Jurkat, Clone E6-1 (cell line): ENCODE measurements around the gene RRBP1.

Experiments
- DNase-seq: peaks from one replicate; pipeline ENCODE4 v3.0.0-alpha.2; 2011; ENCODE audit warnings: low read depth, low spot score
- H3K4me3 ChIP-seq: 2 replicates; pipeline ENCODE4 v1.5.1; 2011; ENCODE audit warnings: mild to moderate bottlenecking, low read length, control low read depth, moderate library complexity

Gene RRBP1

DNA sequence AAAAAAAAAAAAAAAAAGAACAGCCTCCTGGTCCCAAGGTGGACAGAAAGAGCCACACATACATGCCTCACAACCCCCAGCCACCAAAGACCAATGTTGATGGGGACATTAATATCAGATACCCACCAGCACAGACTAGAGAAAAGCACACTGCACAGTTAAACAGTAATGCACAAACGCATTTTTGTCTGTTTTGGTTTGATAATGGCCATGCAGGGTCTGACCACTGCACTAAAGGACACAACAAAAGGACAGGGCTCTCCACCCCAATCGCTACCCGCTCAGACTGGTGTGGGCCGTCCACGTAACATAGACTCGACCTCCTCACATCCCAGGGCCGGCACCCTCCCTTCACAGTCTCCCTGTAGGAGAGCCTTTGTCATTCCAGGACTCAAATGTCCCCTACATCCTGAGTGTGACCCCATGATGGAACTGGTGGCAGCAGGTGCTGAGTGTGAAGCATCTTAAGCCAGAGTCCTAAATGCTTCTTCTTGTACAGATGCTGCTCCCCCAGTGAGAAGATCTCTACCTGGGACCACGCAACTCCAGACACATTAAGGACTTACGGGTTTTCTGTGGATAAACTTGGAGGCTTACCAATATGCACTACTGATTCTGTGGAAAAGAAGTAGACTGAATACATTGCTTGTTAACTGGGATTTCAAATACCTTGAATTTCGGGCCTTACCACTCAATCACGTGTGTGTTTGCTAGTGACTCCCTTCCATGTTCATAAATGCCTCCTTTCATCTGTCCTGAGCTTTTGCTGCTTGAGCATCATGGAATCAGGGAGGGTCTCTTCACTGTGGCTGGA is 28.0 kb downstream of the RRBP1 start:
- H3K4me3 ChIP-seq = no peak overlapping the region
- no peak for DNase-seq

DNA sequence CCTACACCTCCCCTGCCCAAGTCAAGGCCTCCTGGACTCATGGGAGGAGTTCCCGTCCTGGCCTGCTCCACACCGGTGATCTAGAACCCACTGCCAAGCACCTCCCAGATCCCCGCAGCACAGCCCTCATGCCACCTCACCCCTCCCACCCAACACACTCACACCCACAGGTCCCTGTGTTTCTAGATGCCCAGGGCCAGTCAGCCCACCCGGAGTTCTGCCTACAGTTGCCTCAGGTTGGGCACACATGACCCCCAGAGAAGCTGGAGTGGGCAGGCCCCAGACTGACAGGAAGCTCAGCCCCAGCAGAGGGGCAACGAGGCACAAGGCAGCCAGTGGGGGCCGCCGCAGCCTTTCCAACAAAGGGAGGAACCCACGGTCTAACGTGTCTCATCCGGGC is 29.6 kb downstream of the RRBP1 start:
- H3K4me3 ChIP-seq = no peak overlapping the region

DNA sequence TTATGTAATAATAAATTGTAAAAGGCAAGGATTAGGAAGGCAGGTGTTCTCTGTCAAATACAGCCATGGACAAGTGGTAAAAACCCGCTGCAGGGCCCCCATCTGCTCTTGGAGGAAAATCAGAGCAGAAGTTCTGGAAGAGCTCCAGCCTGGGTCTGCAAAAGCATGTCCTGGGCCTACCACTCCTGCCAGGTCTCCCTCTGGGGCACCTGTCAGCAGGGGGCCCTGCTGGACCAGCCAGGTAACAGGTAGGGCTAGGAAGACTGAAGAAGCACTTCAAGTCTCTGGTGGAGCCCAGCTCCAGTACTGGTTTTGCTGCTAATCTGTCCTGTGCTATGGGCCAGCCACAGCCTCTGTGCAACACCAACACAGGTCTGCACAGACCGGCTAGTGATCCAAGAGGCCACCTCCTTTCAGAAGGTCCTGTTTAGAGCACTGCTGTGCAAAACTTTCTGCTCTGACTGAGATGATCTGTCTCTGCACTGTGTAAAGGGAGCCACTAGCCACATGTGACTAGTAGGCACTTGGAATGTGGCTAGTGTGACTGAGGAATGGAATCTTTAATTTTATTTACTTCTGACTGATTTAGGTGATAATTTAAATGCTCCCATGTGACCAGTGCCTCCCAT is 30.2 kb downstream of the RRBP1 start:
- DNase-seq = no peak
- H3K4me3 ChIP-seq = no peak overlapping the region

More for the DNA sequence above, 29.6 kb downstream of the RRBP1 start:
- no peak for DNase-seq

DNA sequence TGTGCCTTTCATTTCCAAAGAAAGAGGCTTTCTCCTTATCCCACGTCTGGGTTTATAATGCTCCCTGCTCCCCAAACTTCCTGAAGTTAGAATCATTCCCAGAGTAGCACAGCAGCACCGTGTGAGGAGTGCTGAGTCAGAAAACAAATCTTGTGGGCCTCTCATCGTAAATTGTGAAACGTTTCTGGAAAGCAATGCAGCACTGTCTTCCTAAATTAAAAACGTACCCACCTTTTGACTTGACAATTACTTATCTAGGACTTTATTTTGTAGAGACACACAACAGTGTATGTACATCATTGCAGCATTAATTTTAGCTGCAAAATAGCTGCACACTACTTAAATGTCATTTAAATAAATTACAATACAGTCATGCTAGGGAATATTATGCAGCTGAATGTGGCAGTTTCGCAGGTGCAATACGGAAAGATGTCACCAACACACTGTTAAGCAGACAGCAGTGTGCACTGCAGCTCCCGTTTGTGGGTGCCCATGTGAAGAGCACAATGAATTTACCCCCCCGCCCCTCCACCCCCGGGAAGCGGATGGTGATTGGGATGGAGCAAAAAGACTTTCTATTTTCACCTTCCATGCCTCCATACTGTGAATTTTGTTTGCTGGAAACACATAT is 30.8 kb downstream of the RRBP1 start:
- DNase-seq = no peak
- H3K4me3 ChIP-seq = no peak overlapping the region

DNA sequence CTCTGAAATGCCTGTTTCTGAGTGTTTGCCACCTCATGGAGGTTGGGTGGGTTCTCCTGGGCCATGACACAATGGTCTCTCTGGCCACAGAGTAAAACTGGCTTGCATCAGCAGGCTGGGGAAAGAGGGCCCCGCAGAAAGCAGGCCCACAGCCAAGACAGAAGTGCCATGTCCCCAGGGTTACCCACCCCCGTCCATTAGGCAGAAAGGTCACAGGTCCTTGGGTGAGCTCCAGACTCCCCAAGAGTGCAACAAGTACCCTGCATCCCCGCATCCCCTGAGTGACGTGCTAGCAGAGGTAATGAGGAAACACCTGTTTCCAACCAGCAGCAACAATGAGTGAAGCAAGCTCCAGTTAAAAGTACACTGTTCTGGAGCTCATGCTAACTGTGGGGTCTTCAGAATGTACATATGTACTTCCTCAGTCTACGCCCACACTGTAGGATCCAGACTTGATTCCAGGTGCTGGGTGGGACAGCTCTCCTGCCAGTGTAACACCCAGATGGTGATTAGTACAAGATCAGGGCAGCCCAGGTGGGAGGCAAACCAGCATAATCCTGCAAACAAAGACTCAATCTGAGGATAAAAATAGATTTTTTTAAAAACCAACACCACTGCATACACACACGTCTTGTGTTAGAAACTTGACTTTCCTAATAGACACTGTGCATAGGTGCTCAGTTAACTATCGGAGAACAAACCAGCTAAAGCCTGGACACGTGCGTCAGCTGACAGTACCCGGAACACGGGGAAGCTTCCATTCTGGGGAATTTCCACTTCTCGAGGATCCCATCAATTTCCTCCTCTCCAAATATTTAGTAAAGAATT is 31.5 kb downstream of the RRBP1 start:
- no peak overlapping the region for H3K4me3 ChIP-seq
- peak; percentile 44 for DNase-seq

DNA sequence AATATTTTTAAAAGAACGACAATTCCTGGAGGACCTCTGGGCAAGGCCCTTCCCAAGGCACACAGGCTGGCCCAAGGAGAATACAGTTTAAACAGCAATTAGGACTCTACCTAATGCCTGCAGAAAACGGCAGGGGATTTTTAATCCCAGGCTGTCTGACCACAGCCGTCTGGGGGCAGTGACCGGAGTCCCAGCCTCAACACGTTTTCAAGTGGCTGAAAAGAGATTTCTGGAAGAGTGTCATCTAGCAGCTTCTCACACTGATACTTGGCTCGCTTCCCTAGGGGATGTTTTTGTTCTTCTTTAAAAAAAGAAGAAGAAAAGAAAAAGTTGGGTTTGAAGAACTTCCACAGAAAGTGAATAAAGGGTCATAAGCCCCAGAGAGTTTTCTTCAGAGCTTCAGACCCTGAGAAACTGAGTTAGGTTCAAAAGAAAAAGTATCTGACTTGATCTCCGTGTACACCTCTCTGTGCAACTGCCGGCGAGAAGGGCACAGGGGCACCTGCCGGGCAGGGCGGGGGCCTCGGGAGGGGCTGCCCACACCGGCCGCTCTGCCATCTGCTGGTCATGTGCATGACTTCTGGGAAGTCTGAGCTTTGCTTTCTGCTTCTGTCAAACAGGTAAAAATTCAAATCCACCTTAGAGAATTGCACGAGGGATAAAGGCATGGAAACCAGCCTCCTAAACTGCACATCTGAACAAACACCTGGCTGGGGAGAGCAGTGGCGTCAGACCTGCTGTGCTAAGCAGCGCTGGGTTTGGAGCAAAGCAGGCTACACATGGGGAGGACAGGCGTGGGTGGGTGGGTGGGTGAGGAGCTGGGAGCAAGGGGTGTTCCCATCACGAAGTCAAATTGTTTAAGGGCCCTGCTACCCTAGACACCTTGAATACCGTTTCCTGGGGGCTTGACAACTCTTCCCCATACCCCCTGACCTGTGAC is 33.0 kb downstream of the RRBP1 start:
- H3K4me3 ChIP-seq = peak overlapping the region; percentile 27
- DNase-seq = peak; percentile 37

DNA sequence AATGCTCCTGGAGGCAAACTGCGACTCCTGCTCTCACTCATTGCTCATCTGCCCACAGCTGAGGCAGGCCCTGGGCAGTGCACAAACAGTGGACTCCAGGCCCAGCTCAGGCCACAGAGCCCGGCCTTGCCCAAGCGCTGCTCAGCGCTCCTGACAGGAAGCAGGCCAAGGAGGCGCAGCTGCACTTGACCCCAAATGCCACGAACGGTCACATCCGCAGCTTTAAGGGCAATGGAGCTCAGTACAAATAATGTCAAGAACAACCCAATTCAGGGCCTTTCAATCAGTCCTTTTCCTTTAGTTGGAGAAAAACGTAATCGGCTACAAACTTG is 33.8 kb downstream of the RRBP1 start:
- no peak overlapping the region; the same call in 1 of the 2 replicates for H3K4me3 ChIP-seq
- DNase-seq = peak; percentile 68

DNA sequence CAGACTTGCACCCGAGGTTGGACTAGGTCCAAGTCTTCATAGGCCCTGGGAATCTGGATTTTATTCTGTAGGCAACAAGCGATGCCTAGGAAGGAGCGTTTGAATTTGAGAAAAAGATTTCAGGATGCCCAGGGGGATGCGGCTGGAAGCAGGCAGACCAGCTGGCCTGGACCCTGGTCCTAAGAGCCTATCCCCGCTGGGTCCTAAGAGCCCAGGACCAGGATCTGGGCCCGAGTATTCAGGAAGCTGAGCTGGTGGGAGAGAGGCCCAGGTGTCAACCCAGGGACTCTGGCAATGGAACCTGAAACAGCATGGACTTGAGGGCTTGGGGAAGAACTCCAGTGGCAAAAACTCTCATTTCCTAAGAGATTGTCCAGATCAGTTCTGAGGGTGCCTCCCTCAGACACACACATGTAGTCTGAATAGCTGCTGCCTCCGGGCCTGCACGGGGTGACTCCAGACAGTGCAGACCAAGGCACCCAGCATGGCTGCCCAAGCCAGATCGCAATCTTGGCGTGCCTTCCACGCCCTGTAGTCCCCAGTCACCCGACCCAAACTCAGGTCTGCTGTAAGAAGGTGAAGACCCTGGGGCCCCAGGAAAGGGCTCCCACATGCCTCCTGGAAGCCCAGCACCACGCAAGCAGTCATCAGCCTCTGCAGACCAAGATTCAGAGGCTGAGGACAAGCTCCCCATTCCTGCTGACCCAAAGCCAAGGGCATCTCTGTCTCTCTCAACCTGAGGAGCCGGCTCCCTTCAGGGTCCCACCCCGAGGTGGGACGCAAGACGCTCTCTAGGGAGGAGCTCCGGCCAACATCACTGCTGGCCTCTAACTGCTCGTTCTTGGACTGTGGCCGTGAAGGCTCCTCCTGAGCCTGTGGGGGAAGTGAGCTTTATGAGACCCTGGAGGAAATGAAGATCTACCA is 34.4 kb downstream of the RRBP1 start:
- no peak overlapping the region for H3K4me3 ChIP-seq
- no peak for DNase-seq

DNA sequence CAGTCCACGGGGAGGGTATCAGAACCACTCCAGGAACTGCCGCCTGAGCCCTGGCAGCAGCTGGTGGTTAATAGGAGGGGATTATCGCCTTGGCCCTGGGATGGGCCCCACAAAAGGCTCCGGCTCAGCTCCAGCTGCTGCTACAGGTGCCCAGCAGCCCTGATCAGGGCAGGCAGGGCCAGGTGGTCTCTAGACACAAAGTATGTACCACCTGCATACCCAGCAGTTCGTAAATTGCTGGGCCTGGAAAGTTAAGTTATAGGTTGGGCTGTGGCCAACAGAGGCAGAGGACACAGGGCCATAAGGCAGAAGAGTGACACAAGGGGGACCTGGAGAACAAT is 35.1 kb downstream of the RRBP1 start:
- no peak overlapping the region for H3K4me3 ChIP-seq
- DNase-seq = peak; percentile 32

DNA sequence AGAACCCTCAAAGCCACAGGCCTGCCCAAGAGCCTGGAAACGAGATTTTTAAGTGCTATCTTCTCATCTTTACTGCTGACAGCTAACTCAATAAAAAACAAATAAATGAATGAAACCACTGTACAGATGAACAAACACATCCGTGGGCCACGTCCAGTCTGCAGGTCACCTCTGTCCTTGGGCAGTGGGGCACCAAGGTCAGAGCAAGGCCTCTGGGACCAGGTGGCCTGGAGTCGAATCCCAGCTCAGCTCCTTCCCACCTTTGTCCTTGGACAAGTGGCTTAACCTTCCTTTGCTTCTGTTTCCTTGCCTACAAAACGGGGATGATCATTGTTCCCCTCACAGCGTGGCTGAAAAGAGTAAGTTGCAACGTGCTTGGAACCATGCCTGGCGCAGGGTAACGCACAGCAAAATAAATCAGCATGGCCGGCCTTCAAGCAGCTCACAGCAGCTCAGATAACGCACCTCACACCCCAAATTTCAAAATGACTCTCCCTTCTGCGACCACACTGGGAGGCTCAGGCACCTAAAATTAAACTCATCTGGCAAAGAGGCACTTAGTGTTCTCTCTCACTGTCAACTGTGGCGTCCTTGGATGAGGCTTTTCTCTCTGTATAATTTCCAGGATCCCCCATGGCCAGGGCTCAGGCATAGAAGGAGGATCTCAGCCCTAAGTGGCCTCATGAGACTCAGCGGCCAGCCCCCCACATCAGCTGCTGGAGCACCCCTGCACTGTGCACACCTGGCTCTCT is 35.7 kb downstream of the RRBP1 start:
- no peak overlapping the region for H3K4me3 ChIP-seq
- DNase-seq = no peak

DNA sequence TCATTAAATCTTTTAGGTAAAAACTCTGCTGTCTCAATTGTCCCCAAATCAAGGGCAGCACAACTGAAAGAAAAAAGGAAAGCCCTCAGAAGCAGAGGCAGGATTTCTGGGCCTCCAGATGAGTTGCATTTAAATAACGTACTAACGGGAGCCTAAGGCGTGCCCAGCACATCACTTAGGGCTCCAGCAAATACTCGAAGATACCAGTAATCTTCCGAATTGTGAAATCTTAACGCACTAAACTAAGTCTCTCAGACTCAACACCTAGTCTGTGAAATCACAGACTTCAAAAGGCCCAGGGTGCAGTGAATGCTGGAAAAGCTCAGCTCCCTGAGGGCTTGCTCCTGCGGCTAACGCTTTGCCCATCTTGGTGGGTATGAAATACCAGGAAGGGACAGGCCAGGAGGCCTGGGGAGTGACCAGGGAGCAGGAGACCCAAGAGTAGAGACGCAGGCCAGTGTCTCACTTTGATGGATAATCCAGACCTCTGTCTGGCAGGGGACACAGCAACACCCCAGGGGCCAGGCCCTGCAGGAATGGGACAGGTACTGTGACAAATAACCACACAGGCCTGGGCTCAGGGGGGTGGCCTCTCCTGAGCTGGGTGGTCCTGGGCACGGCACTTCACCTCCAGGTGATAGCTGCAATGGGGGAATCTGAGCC is 36.4 kb downstream of the RRBP1 start:
- H3K4me3 ChIP-seq = no peak overlapping the region
- no peak for DNase-seq

DNA sequence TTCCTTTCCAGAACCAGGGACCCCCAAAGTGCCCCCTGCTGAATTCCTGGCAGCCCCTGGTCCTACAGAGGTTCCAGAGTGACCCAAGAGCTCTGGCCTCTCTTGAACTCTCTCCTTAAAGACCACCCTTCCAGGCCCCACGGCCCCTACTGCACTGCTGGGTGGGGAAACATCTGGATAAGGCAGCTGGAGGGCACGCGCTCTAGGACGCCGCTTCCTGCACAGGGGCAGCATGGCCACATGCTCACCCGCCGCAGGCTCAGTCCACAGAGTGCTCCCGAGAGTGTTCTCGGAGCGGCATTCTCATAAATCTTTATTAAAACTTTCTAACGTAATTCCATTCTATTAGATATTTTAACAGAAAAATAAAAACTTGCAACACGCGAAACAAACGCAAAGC is 37.0 kb downstream of the RRBP1 start:
- H3K4me3 ChIP-seq = no peak overlapping the region
- DNase-seq = no peak

DNA sequence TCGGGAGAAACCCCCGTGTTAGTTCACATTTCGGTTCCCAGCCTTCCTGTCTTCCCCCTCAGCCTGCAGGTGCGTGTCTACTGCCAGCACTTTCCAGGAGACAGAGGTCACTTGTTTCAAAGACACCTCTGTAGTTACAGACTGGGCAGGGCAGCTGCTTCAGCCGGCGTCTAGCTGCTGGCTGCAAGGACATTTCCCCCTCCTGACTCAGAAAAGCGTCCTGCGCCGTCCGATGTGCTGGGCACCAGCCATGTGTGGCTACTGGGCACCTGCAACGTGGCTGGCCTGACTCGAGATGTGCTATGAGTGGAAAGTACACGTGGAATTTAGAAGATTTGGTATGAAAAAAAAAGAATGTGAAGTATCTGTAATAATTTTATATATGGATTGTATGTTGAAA is 37.6 kb downstream of the RRBP1 start:
- DNase-seq = no peak
- no peak overlapping the region for H3K4me3 ChIP-seq

DNA sequence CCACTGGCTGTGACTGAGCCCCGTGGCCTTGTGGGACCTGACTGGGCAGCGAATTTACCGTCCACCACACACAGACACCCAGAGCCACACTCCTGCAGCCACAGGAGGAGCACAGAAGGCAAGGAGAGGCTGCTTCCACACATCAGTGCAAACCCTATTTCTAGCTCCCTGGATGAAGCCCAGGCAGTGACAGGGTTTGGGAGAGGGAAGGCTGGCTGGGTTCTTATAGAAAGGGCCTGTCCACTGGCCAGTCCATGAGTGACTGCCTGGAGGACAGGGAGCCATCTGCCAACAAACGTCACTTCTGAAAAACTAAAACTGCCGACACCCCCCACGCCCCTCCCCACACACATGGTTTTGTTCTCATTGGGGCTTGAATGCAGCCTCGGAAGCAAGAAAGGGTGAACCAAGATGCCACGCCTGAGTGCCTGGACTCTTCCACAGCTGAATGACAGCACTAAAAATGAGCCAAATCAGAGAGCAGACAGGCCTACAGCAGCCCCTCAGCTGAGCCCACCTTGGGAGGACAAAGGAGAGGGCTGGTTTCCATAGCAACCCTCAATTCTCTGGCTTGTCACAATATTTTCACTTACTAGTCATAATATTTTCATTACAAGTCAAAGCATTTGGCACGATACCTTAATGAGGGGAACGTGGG is 38.4 kb downstream of the RRBP1 start:
- no peak overlapping the region for H3K4me3 ChIP-seq

DNA sequence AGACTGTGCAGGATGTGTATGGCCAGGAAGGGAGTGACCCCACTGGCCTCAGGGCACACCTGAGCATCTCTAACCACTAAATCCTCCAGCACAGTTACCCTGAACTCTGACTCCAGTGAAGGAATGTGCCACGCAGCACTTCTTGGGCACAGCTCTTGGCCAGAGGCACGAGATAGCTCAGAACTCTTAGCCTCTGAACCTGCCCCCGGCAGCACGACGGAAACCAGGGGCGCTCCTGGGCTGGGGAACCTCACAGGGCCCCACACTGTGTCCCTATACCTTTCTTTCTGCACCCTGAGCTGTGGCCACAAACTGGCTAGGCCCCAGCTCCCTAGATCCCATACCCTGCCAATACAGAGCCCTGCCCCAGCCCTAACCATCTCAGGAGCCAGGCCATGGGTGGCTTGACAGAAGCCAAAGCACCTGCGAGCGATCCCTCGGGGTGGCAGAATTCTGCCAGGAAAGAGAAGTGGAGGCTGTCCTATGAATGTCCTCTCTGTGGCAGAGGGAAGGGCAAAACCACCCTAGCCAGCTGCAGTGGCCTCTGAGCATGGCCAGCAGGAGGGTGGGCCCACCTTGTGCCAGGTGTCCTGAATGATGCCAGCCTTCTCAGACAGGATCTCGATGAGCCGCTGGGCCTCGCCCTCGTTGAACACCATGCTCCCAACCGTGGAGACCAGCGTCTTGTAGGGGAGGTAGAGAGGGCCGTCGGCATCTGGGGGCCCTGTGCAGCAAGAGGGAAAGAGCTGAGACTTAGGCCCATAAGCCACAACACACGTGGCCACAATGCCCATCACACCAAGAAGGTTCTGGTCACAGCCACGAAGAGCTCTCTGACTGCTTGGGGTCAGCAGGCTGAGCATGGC is 39.4 kb downstream of the RRBP1 start:
- DNase-seq = no peak
- no peak overlapping the region for H3K4me3 ChIP-seq

More for the DNA sequence above, 38.4 kb downstream of the RRBP1 start:
- DNase-seq = no peak
